Activated naive CD8-positive, alpha-beta T cell (primary cell): ENCODE results near the gene KLF6.

Source experiments
- H3K27ac Mint-ChIP-seq: one replicate; pipeline ENCODE4 v1.8.0; 2021; ENCODE audit warnings: mixed read lengths
- H3K27me3 Mint-ChIP-seq: one replicate; pipeline ENCODE4 v1.8.0; 2021; ENCODE audit warnings: mixed read lengths
- H3K36me3 Mint-ChIP-seq: one replicate; pipeline ENCODE4 v1.8.0; 2021; ENCODE audit warnings: mixed read lengths
- H3K4me1 Mint-ChIP-seq: one replicate; pipeline ENCODE4 v1.8.0; 2021; ENCODE audit warnings: low read depth, mixed read lengths
- H3K4me3 Mint-ChIP-seq: one replicate; pipeline ENCODE4 v1.8.0; 2021; ENCODE audit warnings: mild to moderate bottlenecking, mixed read lengths
- H3K9me3 Mint-ChIP-seq: one replicate; pipeline ENCODE4 v1.8.0; 2021; ENCODE audit warnings: low read depth, mixed read lengths

Gene KLF6

DNA sequence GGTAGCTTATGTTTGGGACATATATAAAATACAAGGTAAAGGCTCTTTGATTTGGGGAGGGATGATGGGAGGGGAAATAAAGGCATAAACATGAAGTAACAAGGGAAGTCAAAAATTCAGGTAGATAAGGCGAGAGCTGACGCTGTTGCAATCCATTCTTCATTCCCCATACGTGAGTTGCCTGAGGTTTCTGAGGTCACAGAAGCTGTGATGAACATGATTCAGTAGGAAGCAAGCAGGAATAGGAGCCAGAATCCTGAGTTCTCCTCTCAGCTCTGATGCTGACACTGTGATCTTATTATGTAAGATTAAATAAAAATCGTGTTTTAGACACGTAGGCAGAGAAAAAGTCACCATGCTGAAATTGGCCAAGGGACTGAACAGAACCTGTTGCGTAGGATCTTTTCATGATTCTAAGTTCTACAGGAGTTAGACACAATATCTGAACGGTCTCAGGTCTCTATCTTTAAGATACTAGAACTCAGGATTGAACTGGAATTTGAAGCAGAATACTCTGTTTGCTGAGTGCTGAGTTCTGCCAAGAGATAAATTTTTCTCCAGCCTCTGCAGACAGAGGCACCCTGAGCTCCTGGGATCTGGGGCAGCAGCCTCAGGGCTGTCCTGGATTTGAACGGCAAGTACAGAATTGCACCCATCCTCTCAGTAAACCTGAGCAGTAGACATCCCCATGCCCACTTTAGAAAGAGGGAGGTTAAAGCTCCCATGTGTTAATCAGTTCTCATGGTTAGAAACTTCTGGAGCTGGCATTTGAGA lies 21.0 kb downstream of the KLF6 start:
- H3K36me3 Mint-ChIP-seq, result peaks cover 4% of the 10 kb centered on the region
- no peaks in the 10 kb centered on the region for H3K9me3 Mint-ChIP-seq
- H3K4me3 Mint-ChIP-seq, result peak overlapping the region; percentile 59
- peak overlapping the region; percentile 2 for H3K27ac Mint-ChIP-seq
- H3K4me1 Mint-ChIP-seq, result peaks cover 47% of the 10 kb centered on the region
- no peaks in the 10 kb centered on the region for H3K27me3 Mint-ChIP-seq

GRCh38 chr10:3763035-3763456 lies 22.0 kb downstream of the KLF6 start:
- Mint-ChIP-seq H3K27me3 (peaks cover 1% of the 10 kb centered on the region), H3K4me3 (no peak overlapping the region), H3K4me1 (peaks cover 57% of the 10 kb centered on the region), H3K36me3 (peaks cover 4% of the 10 kb centered on the region), H3K27ac (no peak overlapping the region), H3K9me3 (no peaks in the 10 kb centered on the region)

DNA sequence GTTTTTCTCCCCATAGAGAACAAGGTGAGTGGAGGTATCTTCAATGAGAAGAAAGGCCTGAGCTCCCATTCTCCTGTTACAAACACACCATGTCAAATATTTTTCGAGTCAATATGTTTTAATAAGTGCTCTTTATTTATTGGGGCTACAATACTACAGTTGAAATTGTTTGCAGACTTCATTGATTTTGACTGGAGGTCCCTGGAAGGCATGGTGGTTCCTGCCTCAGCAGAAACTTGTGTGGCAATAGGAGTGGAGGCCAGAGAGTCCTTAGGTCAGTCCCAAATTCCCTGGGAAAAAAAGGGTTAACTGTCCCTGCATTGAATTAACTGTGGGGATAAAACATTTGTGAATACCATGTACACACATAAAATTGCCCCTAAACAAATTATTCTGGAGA lies 22.7 kb downstream of the KLF6 start:
- Mint-ChIP-seq H3K27ac (no peak overlapping the region), H3K4me1 (peaks cover 64% of the 10 kb centered on the region), H3K36me3 (peaks cover 4% of the 10 kb centered on the region), H3K9me3 (no peaks in the 10 kb centered on the region), H3K4me3 (no peak overlapping the region), H3K27me3 (peaks cover 1% of the 10 kb centered on the region)

- no peak overlapping the region for H3K4me3 Mint-ChIP-seq
- H3K9me3 Mint-ChIP-seq, result no peaks in the 10 kb centered on the region
- peaks cover 68% of the 10 kb centered on the region for H3K4me1 Mint-ChIP-seq
- H3K27ac Mint-ChIP-seq, result no peak overlapping the region
- peaks cover 1% of the 10 kb centered on the region for H3K27me3 Mint-ChIP-seq
- peaks cover 4% of the 10 kb centered on the region for H3K36me3 Mint-ChIP-seq
Observed at GRCh38 chr10:3761904-3762303, 23.1 kb downstream of the KLF6 start.

DNA sequence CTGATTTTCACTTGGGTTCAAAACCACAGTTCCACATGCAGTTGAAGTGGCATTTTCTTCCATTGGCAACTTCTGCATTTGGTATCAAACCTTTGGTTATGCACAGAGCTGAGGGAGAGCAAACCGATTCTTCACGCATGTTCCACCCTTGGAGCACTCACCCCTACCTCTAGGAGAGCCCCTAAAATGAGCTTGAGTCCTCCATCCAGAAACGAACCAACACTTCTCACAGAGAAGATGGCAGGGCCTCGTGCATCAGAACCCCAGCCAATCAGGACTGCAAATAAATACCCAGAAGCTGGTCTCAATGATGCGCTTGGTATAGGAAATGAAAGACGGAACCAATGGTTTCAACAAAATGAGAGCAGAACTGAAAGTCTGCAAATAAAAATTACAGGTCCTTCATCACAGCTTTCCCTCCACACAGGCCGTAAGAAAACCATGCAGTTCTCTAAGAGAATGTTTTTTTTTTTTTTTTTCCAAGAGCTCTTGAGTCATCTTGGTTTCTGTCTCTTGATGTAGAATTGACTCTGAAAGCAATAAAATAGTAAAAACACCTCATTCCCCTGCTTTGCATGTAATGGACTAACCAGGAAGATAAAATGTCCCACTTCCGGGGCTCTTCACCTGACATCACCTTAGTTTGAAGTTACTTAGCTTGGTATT lies 23.9 kb downstream of the KLF6 start:
- no peaks in the 10 kb centered on the region for H3K9me3 Mint-ChIP-seq
- H3K27ac Mint-ChIP-seq, result peak overlapping the region; percentile 90
- peaks cover 1% of the 10 kb centered on the region for H3K27me3 Mint-ChIP-seq
- H3K4me3 Mint-ChIP-seq, result peak overlapping the region; percentile 20
- peaks cover 4% of the 10 kb centered on the region for H3K36me3 Mint-ChIP-seq
- H3K4me1 Mint-ChIP-seq, result peaks cover 73% of the 10 kb centered on the region

DNA sequence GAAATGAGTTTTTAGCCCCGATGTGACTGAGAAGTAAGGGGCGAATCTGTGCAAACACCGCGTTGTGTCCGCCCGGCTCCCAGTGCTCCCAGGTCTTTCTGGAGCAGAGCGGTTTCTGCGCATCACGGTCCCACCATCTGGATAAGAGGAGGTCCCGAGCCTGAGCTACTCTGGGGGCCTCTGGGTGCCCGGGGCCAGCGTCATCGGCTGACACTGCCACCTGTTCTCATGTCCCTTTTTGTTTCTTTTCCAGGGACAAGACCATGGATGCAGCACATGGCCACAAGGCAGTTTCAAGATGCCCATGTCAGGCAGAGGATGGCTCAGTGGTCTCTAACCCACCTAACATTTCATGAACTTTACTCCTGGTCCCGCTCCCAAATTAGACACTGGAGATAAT lies 24.9 kb downstream of the KLF6 start:
- peaks cover 4% of the 10 kb centered on the region for H3K36me3 Mint-ChIP-seq
- H3K27ac Mint-ChIP-seq, result no peak overlapping the region
- peaks cover 1% of the 10 kb centered on the region for H3K27me3 Mint-ChIP-seq
- peaks cover 74% of the 10 kb centered on the region for H3K4me1 Mint-ChIP-seq
- no peaks in the 10 kb centered on the region for H3K9me3 Mint-ChIP-seq
- H3K4me3 Mint-ChIP-seq, result no peak overlapping the region

DNA sequence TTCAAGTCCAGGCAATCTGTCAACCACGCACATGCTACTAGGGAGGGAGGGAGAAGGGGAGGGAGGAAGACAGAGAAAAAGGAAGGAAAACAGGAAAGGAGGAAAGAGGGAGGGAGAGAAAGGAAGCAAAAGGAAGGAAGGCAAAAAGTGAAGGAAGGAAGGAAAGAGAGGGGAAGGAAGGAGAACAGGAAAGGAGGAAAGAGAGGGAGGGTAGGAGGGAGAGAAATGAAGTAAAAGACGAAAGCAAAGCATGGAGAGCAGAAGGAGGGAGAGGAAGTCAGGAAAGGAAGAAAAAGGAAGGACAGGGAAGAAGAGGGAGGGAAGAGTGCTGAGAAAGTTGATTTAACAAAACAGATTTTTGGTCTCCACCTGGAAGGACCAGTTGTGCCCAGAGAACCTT lies 25.6 kb downstream of the KLF6 start:
- Mint-ChIP-seq H3K4me3 (no peak overlapping the region), H3K27me3 (peaks cover 1% of the 10 kb centered on the region), H3K27ac (no peak overlapping the region), H3K9me3 (no peaks in the 10 kb centered on the region), H3K4me1 (peaks cover 72% of the 10 kb centered on the region), H3K36me3 (peaks cover 4% of the 10 kb centered on the region)

- H3K36me3 Mint-ChIP-seq, result peaks cover 4% of the 10 kb centered on the region
- peak overlapping the region; percentile 99 for H3K27ac Mint-ChIP-seq
- peaks cover 65% of the 10 kb centered on the region for H3K4me1 Mint-ChIP-seq
- no peaks in the 10 kb centered on the region for H3K9me3 Mint-ChIP-seq
- peak overlapping the region; percentile 81 for H3K4me3 Mint-ChIP-seq
- H3K27me3 Mint-ChIP-seq, result peaks cover 1% of the 10 kb centered on the region
Observed at GRCh38 chr10:3758491-3758970, 26.5 kb downstream of the KLF6 start.

- H3K36me3 Mint-ChIP-seq, result peaks cover 4% of the 10 kb centered on the region
- peak overlapping the region; percentile 81 for H3K4me3 Mint-ChIP-seq
- peaks cover 63% of the 10 kb centered on the region for H3K4me1 Mint-ChIP-seq
- peak overlapping the region; percentile 99 for H3K27ac Mint-ChIP-seq
- H3K9me3 Mint-ChIP-seq, result no peaks in the 10 kb centered on the region
- H3K27me3 Mint-ChIP-seq, result peaks cover 1% of the 10 kb centered on the region
Observed at GRCh38 chr10:3757638-3758490, 27.1 kb downstream of the KLF6 start.

DNA sequence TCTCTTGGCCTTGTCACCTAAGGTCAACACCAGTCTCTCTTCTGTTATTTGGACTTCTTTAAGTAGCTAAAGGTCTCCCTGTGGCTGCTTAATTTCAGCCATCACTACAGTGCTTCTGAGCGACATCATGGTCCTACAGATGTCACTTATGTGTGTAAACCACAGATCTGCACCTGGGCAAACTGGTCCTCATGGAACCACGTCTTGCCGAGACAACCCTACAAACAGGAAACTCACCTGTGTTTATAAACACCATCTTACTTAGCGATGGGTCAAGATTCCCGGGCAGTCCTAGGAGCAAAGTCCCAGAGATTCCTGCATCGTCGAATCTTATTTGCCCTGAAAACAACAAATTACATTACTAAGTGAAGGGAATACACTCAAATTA lies 27.8 kb downstream of the KLF6 start:
- Mint-ChIP-seq H3K36me3 (peaks cover 4% of the 10 kb centered on the region), H3K4me1 (peaks cover 59% of the 10 kb centered on the region), H3K27ac (peak overlapping the region; percentile 99), H3K9me3 (no peaks in the 10 kb centered on the region), H3K27me3 (peaks cover 1% of the 10 kb centered on the region), H3K4me3 (peak overlapping the region; percentile 81)

DNA sequence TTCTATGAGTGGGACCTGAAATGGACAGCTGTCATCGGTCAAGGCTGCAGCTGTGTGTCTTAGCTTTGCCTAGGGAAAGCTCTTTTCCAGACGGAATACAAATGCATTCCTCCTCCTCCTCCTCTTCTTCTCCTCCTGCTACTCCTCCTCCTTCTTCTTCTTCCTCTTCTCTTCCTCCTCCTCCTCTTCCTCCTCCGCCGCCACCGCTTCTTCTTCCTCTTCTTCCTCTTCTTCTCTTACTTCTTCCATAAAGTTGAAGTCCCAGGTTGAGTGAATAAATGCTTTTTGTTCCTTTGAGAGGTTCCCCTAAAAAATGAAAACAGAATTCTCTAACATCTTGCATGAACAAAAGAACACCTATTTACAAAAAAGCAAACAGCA lies 28.7 kb downstream of the KLF6 start:
- H3K4me1 Mint-ChIP-seq, result peaks cover 53% of the 10 kb centered on the region
- no peaks in the 10 kb centered on the region for H3K9me3 Mint-ChIP-seq
- H3K27me3 Mint-ChIP-seq, result peaks cover 1% of the 10 kb centered on the region
- H3K4me3 Mint-ChIP-seq, result no peak overlapping the region
- H3K27ac Mint-ChIP-seq, result peak overlapping the region; percentile 99
- H3K36me3 Mint-ChIP-seq, result peaks cover 4% of the 10 kb centered on the region

- Mint-ChIP-seq H3K27ac (peak overlapping the region; percentile 99), H3K27me3 (peaks cover 1% of the 10 kb centered on the region), H3K36me3 (peaks cover under 1% of the 10 kb centered on the region), H3K9me3 (no peaks in the 10 kb centered on the region), H3K4me3 (no peak overlapping the region), H3K4me1 (peaks cover 46% of the 10 kb centered on the region)
Observed at GRCh38 chr10:3755440-3756359, 29.3 kb downstream of the KLF6 start.

DNA sequence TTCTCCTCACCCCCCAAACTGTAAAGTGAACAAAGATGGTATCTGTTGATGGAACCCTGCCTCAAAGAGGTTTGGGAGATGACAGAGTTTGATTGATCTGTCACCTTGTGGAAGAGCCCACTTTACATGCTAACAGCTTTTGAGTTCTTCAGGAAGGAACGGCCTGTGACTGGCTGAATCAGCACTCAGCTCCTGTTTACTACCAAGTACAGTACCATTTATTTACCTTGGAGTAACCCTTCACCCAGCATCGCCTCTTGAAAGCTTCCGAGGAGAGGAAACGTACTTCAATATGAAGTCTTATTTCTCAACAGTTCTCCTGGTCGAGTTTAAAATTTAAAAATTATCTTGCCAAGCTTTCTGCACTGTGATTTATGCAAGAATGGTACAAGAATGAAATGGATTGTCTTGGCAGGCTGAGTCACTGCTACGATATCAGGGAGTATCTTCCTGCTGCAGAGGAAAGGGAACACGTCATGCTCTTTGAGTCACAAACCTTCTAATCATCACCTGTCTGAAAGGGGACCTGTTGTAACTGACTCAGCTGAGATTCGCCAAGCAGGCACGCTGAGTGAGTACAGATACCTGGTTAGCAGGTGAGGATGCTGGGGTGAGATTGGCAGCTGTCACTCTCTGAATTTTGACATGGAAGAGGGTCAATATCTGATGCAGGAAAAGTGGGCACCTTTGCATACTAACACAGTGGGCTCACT lies 30.1 kb downstream of the KLF6 start:
- Mint-ChIP-seq H3K27me3 (peaks cover 1% of the 10 kb centered on the region), H3K4me1 (peaks cover 44% of the 10 kb centered on the region), H3K36me3 (no peaks in the 10 kb centered on the region), H3K27ac (peak overlapping the region; percentile 80), H3K4me3 (no peak overlapping the region), H3K9me3 (no peaks in the 10 kb centered on the region)
